KMS-11 (cell line): ENCODE measurements around the gene TM4SF1.

Experiments
- H2AFZ ChIP-seq: fragments of 200-600 bp; sonication (generic); 2 replicates; pipeline ENCODE4 v1.6.1; 2016; ENCODE audit warnings: antibody characterized with exemption, mixed run types, low read depth
- H3K27ac ChIP-seq: fragments of 200-600 bp; sonication (generic); 2 replicates; pipeline ENCODE4 v1.6.1; 2016; ENCODE audit warnings: mild to moderate bottlenecking, mixed run types
- H3K27me3 ChIP-seq: fragments of 200-600 bp; sonication (generic); 2 replicates; pipeline ENCODE4 v1.6.1; 2017; ENCODE audit warnings: mild to moderate bottlenecking, low read depth, mixed run types, moderate library complexity; ENCODE audit not compliant: insufficient read depth
- H3K36me3 ChIP-seq: fragments of 200-600 bp; sonication (generic); 2 replicates; pipeline ENCODE4 v1.6.1; 2017; ENCODE audit warnings: mild to moderate bottlenecking, mixed run types; ENCODE audit not compliant: insufficient read depth
- H3K4me1 ChIP-seq: fragments of 200-600 bp; sonication (generic); 2 replicates; pipeline ENCODE4 v1.6.1; 2016; ENCODE audit warnings: mild to moderate bottlenecking, low read depth, mixed run types; ENCODE audit not compliant: poor library complexity, severe bottlenecking
- H3K4me2 ChIP-seq: fragments of 200-600 bp; sonication (generic); 2 replicates; pipeline ENCODE4 v1.7.0; 2016; ENCODE audit warnings: mild to moderate bottlenecking, mixed run types
- H3K4me3 ChIP-seq: fragments of 200-600 bp; sonication (generic); IDR thresholded peaks from 2 replicates; pipeline ENCODE4 v1.6.1; 2017; ENCODE audit warnings: low read depth, low read length, mixed read lengths; ENCODE audit not compliant: insufficient read depth
- H3K79me2 ChIP-seq: fragments of 200-600 bp; sonication (generic); 2 replicates; pipeline ENCODE4 v1.6.1; 2016; ENCODE audit warnings: low read depth, mixed run types; ENCODE audit not compliant: insufficient read depth
- H3K9ac ChIP-seq: fragments of 200-600 bp; sonication (generic); 2 replicates; pipeline ENCODE4 v1.6.1; 2016; ENCODE audit warnings: mild to moderate bottlenecking, mixed run types
- H4K20me1 ChIP-seq: fragments of 200-600 bp; sonication (generic); 2 replicates; pipeline ENCODE4 v1.6.1; 2016; ENCODE audit warnings: mild to moderate bottlenecking, mixed run types; ENCODE audit not compliant: insufficient read depth
- TF ChIP-seq, protein P1 (sequence below): fragments of 200-600 bp; sonication (generic); conservative IDR thresholded peaks from 2 replicates; pipeline ENCODE4 v1.6.1; 2017; ENCODE audit warnings: low read depth, mild to moderate bottlenecking, antibody characterized with exemption, low read length, moderate library complexity, mixed read lengths

The TM4SF1 gene

DNA sequence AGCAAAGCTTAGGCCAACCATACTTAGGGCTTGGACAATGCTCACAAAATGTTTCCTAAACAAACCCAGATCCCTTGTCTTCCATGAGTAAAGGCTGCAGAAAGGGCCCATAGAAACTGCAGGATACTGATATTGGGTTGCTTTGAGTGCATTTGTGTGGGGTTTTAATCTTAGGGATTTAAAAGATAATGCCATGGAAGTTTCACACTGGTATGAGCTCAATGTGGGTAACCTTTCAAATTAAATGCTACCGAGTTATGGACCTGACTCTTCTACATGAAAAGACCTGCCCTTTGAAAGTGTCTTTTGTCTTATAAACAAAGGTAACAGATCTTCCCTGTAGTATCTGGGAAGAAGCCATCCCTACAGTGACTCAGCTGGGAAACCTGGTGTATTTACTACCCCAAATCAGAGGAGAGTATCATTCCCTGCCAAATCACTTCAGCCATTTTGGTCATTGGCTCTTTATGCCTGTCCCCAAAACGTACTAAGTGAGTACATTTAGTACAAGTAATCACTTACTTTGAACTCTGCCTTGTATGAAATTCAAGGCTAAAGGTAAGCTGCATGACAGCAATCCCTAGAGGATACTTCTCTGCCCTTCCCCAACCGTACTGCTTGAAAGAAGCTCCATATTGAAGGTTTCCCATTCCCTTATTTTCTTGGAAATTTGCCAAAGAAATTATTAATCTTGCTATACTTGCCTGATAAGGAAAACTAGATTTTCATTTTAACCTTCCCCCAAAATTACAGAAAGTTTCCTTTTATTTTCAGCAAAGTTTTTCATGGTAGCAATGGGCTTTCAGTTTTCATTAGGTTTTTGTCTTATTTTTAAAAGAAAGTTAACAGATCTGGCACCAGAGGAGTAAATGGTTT, 7.2 kb downstream of the TM4SF1 start:
- Histone ChIP-seq H2AFZ (no peak overlapping the region), H3K4me1 (no peaks in the 10 kb centered on the region), H4K20me1 (no peaks in the 10 kb centered on the region), H3K9ac (no peak overlapping the region), H3K4me3 (no peak overlapping the region), H3K27me3 (no peaks in the 10 kb centered on the region), H3K27ac (no peak overlapping the region), H3K4me2 (no peak overlapping the region), H3K36me3 (no peaks in the 10 kb centered on the region), H3K79me2 (no peaks in the 10 kb centered on the region)
- TF ChIP-seq, protein P1, sequence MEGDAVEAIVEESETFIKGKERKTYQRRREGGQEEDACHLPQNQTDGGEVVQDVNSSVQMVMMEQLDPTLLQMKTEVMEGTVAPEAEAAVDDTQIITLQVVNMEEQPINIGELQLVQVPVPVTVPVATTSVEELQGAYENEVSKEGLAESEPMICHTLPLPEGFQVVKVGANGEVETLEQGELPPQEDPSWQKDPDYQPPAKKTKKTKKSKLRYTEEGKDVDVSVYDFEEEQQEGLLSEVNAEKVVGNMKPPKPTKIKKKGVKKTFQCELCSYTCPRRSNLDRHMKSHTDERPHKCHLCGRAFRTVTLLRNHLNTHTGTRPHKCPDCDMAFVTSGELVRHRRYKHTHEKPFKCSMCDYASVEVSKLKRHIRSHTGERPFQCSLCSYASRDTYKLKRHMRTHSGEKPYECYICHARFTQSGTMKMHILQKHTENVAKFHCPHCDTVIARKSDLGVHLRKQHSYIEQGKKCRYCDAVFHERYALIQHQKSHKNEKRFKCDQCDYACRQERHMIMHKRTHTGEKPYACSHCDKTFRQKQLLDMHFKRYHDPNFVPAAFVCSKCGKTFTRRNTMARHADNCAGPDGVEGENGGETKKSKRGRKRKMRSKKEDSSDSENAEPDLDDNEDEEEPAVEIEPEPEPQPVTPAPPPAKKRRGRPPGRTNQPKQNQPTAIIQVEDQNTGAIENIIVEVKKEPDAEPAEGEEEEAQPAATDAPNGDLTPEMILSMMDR, result no peak

DNA sequence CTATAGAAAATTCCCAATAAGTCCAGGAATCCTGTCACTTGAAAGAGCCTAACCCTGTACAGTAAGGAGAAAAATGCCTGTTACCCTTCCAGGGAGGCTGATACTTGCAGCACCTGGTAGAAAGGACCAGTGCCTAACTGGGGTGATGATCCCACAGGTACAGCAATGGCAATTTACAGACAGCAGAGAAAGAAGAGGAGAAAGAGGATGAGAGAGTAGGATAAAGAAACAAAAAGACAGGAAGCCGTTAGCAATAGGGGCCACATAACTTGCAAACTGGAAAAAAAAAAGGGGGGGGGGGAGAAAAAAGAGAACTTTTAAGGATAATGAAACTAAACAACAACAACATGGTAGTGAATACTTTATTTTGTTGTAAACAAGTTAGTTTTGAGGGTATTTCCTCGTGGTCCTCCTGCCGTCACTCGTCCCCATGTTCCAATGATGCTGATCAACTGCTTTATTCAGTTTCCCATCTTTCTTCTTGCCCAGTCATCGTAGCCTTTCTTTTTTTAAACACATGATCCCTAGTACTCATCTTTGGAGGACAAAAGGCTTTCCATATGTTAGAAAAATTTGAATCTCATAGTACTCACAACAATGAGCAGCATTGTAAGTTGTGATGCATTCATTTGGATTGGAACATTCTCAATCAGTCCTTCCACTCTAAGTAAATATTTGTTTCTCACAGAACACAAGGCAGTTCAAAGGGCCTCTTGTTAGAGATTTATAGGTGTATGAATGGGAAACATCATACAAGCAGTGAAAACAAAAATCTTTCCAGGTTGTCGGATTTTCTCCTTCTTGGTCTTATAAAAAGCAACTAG, 8.6 kb downstream of the TM4SF1 start:
- TF ChIP-seq, protein P1, result no peak
- Histone ChIP-seq H3K36me3 (no peaks in the 10 kb centered on the region), H3K4me2 (no peak overlapping the region), H3K79me2 (no peaks in the 10 kb centered on the region), H3K4me1 (no peaks in the 10 kb centered on the region), H3K4me3 (no peak overlapping the region), H3K27ac (no peak overlapping the region), H2AFZ (no peak overlapping the region), H3K9ac (no peak overlapping the region), H3K27me3 (no peaks in the 10 kb centered on the region), H4K20me1 (no peaks in the 10 kb centered on the region)

DNA sequence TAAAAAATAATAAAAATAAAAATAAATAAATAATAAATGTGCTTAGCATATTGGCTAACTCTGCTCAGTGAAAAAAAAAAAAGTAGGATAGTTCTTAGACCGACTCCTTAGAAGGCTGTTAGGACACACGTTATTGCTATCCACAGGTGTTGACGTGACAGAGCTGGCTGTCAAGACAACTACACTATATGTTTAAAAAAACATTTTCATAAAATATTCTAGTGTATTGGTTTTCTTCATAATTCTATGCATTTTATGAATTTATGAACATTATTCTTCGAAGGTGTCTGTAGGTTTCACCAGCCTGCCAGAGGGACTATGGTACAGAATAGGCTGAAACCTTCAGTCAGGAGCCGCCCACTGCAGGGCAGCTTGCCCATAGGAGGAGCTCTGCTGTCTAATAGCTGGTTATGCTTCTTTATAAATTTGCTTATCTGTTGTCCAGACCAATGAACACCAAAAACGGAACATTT, 9.2 kb downstream of the TM4SF1 start:
- H3K4me1 ChIP-seq, result no peaks in the 10 kb centered on the region
- TF ChIP-seq, protein P1, result no peak
- no peaks in the 10 kb centered on the region for H3K36me3 ChIP-seq
- H3K4me2 ChIP-seq, result no peak overlapping the region
- H3K9ac ChIP-seq, result no peak overlapping the region
- no peaks in the 10 kb centered on the region for H3K79me2 ChIP-seq
- H3K27ac ChIP-seq, result no peak overlapping the region
- no peaks in the 10 kb centered on the region for H4K20me1 ChIP-seq
- H2AFZ ChIP-seq, result no peak overlapping the region
- H3K4me3 ChIP-seq, result no peak overlapping the region
- H3K27me3 ChIP-seq, result no peaks in the 10 kb centered on the region

DNA sequence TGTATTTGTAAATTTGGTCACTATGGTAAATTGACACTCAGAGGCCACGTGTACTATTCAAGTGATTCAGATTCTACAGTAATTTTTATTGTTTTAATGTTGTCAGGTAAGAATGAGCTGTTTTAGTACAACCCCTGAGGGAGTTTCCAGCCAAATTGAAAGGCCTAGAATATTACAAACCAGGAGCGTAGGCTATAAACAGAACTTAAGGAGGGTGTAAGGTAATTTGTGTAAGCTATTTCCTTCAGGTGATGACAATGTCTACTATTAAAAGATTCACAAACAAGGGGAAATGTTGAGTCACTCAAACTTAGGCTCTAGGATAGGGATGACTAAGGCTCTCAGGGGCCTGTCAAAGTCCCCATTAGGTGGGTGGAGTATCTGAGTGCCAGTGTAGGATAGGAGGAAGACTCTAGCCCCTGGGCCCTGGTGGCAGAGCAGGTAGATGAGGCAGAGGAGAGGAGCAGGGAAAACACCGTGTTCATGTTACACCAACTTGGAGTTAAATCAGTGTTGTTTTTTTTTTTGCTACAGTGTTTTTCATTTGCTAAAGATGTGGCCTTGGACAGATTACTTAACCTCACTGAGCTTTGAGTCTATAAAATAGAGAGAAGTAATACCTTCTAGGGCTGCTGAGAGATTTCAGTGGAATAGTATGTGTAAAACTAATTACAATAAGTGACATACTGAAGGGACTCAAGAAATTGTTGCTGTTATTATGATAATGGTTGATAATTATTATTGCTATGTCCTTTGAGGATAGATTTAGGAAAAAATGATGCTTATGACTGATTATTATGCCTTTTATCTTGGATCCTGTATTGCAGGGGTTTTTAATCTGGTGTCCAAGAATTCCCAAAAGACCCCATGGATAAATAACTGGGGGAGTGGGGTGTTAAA, 10.3 kb downstream of the TM4SF1 start:
- no peaks in the 10 kb centered on the region for H3K36me3 ChIP-seq
- H3K4me3 ChIP-seq, result no peak overlapping the region
- no peak overlapping the region for H2AFZ ChIP-seq
- no peak overlapping the region for H3K9ac ChIP-seq
- H3K4me2 ChIP-seq, result no peak overlapping the region
- H4K20me1 ChIP-seq, result no peaks in the 10 kb centered on the region
- TF ChIP-seq, protein P1, result no peak
- H3K79me2 ChIP-seq, result no peaks in the 10 kb centered on the region
- H3K4me1 ChIP-seq, result no peaks in the 10 kb centered on the region
- H3K27me3 ChIP-seq, result no peaks in the 10 kb centered on the region
- H3K27ac ChIP-seq, result no peak overlapping the region
